Spleen (tissue), 7 donors: Measurements from ENCODE around the gene TSPOAP1.

ENCODE experiments used
- POLR2A ChIP-seq, 3 donors: fragments of 450-650 bp; IDR thresholded peaks; one replicate each; pipeline ENCODE4 v1.5.1; 2017; ENCODE audit warnings: antibody characterized with exemption in 3 of 3, mild to moderate bottlenecking in 1 of 3
- TF ChIP-seq, protein P1 (sequence below), 11 experiments: fragments of 200-600 bp in 7 of 11; fragments of 450-650 bp in 4 of 11; sonication (generic) in 4 of 11; IDR thresholded peaks in 8 of 11; conservative IDR thresholded peaks in 3 of 11; 1 replicate in 7 of 11; 2 replicates in 4 of 11; pipeline versions ENCODE4 v1.4.0 to v1.8.0; 2016 to 2021; ENCODE audit warnings: antibody characterized with exemption in 11 of 11, inconsistent platforms in 4 of 11, mild to moderate bottlenecking in 1 of 11
- donor health status: DM: no; HTN: no; CAD: no; lungs with moderate emphysema.
- donor health status: DM: no; HTN: no; CAD: no.
- donor health status: DM: no; HTN: no; CAD: no.

GRCh38 chr17:58312021-58312630 is 16.5 kb downstream of the TSPOAP1 start:
- no peak for TF ChIP-seq POLR2A (IDR thresholded peaks at IDR 0.05)
- TF ChIP-seq, protein P1, sequence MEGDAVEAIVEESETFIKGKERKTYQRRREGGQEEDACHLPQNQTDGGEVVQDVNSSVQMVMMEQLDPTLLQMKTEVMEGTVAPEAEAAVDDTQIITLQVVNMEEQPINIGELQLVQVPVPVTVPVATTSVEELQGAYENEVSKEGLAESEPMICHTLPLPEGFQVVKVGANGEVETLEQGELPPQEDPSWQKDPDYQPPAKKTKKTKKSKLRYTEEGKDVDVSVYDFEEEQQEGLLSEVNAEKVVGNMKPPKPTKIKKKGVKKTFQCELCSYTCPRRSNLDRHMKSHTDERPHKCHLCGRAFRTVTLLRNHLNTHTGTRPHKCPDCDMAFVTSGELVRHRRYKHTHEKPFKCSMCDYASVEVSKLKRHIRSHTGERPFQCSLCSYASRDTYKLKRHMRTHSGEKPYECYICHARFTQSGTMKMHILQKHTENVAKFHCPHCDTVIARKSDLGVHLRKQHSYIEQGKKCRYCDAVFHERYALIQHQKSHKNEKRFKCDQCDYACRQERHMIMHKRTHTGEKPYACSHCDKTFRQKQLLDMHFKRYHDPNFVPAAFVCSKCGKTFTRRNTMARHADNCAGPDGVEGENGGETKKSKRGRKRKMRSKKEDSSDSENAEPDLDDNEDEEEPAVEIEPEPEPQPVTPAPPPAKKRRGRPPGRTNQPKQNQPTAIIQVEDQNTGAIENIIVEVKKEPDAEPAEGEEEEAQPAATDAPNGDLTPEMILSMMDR (IDR thresholded peaks at IDR 0.05 in 8 of 11, conservative IDR thresholded peaks at IDR 0.05 in 3 of 11): no peak
